Measurements from ENCODE around the gene CCNF.
"Not testable (repeated sequence)": the region's sequence is repeated elsewhere in the genome, so short reads cannot be mapped to it uniquely, and the experiment has no call there.

The CCNF gene

GRCh38 chr16:2429034-2429770 lies at the start of gene CCNF:
CCNF (plus strand) TSS chr16:2429447; CDS start chr16:2429482, 35 bp downstream.
- DNase-seq = peak; percentile 99

DNA sequence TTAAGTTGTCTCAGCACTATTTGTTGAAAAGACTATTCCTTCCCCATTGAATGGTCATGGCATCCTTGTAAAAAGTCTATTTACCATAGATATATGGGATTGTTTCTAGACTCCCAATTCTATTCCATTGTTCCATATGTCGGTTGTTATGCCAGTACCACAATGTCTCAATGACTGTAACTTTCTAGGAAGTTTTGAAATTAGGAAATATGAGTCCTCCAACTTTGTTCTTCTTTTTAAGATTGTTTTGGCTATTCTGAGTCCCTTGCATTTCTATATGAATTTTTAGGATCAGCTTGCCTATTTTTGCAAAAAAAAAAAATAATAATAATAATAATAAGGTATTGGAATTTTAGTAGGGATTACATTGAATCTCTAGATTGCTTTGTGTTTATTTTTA lies 45.7 kb upstream of the CCNF start:
- no peak for DNase-seq

DNA sequence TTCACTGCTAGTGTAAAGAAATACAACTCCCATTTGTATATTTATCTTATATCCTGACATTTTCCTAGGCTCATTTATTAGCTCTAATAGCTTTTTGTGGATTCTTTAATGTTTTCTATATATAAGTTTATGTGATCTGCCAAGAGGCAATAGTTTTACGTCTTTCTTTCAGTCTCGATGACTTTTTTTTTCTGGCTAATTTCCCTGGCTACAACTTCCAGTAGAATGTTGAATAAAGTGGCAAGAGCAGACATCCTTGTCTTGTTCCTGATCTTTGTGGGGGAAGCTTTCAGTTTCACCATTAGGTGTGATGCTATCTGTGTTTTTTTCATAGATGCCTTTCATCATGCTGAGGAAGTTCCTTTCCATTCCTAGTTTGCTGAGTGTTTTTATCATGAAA lies 44.8 kb upstream of the CCNF start:
- no peak for DNase-seq

DNA sequence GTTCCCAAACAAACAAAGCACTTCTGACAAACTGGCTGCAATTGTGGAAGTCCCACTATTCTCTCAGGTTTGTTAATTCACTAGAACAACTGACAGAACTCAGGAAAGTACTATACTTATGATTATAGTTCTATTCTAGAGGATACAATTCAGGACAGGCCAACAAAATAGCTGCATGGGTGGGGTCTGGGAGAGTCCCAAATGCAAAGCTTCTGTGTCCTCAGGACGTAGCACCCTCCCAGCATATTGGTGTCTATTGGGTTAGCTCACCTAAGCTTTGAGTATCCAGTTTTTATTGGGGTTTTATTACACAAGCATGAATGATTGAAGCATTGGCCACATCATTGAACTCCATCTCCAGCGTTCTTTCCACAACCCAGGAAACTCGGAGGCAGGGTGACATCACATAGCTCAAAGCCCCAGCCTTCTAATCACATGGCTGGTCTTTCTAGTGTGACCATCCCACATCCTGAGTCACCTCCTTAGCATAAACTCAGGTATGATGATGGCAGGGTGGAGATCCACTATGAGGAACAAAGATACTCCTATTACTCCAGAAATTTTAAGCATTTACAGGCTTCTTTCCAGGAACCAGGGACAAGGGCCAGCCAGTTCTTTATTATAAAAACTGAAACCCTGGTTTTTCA lies 43.9 kb upstream of the CCNF start:
- no peak for DNase-seq

DNA sequence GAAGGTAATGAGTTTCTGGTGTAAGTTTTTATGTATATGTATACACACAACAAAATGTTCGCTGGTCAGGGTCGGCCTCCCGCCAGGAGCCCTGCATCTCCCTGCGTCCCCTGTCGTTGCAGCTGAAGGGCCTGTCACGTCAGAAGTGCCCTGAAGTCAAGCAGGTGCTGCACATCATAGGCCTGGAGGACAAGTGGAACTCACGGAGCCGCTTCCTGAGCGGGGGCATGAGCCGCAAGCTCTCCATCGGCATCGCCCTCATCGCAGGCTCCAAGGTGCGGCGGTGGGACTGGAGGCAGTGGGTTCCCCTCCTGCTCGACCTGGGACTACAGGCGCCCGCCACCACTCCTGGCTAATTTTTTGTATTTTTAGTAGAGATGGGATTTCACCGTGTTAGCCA lies 43.3 kb upstream of the CCNF start:
- not testable (repeated sequence) for DNase-seq

DNA sequence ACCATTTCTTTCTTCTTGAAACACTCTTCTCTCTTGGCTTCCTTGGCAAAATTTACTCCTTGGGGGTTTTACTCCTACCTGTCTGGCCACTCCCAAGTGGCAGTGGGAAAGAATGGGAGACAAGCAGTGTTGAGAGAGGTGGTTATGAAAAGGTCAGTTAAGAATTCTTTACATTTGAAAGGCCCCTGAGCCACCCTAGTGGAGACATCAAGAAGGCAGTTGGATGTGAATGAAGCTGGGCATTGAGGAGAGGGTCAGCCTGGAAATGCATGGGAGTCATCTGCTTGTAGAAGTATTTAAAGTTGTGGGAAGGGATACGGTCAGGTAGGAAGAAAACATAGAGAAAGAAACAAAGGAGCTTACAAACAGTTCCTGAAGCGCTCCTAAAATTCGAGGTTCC lies 42.3 kb upstream of the CCNF start:
- DNase-seq = no peak

GRCh38 chr16:2388139-2388874 lies 40.9 kb upstream of the CCNF start:
- DNase-seq = no peak

GRCh38 chr16:2388875-2389433 lies 40.3 kb upstream of the CCNF start:
- DNase-seq = peak; percentile 66

GRCh38 chr16:2392025-2392424 lies 37.2 kb upstream of the CCNF start:
- no peak for DNase-seq

DNA sequence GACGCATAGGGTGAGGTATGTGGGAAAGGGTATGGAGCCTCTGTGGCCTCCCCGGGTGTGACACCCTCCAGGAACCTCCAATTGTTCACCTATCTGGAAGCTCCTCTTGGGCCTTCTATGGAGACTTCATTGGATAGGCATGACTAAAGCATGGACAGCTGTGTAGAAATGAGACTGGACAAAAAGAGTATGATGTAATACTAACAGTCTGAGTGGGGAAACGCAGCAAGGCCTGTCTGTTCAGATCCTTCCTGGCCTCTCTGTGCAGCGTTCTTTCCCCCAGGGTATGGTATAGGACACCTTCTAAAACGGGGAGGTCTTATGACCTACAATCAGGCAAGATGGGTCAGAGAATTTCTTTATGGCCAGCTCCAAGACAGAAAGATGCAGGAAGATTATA lies 30.7 kb upstream of the CCNF start:
- no peak for DNase-seq

DNA sequence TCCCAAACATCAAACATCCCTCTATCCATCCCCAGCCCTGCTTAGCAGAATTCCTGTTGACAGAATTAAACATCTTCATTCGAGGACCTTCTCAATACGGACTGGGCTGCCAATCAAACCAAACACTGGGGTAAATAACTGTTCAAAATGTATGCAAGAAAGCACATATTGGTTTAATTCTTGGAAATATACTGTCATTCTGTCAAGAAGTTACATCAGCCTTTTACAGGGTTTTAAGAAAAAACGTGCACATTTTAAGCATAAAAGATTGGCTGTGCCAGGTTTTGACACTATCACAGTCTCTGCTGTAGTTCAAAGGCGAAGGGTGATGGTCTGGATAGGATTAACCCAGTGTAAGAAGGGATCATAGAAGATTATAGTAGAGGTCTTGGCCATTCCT lies 25.1 kb upstream of the CCNF start:
- DNase-seq = no peak

DNA sequence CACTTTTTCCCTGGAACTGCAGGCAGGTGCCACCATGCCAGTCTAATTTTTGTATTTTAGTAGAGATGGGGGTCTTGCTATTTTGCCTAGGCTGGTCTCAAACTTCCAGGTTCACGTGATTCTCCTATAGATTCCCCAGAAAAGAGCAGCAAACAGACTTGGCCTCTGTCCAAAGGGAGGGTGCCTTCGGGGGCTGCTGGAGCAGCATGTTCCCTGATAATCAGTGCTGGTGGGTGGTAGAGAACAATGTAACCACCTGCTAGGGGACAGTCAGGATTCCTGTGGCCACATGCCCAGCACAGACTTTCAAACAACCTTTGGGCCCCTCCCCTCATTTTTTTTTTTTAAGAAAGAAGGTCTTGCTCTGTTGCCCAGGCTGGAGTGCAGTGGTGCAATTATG lies 14.2 kb upstream of the CCNF start:
- no peak for DNase-seq

DNA sequence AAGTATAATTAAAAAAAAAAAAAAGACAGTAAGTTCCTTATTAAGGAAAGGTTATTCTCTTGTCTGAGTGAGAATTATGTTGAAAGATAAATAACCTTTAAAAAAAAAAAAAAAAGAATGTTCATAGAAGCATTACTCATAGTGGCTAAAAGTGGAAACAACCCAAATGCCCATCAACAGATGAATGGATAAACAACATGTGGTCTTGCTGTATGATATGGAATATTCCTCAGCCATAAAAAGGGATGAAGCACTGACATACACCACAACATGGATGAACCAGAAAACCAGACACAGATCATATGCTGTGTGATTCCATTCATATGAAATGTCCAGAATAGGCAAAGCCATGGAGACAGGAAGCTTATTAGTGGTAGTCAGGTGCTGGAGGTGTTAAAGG lies 9.2 kb upstream of the CCNF start:
- no peak for DNase-seq

- no peak for DNase-seq
Observed at GRCh38 chr16:2422123-2422867, 7.0 kb upstream of the CCNF start.

DNA sequence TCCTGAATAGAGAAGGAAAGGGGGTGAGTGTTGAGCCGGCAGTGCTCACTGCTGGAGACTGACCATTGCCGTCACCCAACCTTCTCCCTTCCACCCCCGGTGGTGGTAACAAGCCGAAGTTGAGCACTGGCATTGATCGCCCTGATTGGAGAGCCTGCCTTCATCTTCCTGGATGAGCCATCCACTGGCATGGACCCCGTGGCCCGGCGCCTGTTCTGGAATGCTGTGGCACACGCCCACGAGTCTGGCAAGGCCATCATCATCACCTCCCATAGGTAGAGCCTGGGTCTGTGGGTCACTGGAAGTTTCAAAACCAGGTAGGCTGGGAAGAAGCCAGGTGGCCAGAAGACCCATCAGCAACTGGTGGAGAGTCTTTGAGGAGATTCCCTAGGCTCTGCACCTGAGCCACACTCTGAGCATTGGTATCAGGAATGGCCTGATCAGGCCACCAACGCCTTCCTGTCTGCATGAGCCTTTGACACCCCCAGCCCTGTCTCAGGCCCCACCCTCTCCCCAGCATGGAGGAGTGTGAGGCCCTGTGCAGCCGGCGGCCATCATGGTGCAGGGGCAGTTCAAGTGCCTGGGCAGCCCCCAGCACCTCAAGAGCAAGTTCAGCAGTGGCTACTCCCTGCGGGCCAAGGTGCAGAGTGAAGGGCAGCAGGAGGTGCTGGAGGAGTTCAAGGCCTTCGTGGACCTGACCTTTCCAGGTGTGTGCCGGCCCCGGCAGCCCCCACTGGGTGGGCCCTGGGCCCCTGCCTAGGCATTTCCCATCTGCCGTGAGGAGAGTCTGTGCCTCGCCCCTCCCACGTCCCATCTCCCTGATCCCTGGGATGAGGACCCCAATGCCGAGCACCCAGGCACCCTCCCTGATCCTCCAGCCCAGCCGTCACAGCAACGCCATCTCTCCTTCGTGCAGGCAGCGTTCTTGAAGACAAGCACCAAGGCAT lies 4.9 kb upstream of the CCNF start:
- DNase-seq = no peak

- no peak for DNase-seq
Observed at GRCh38 chr16:2425008-2425518, 4.2 kb upstream of the CCNF start.

DNA sequence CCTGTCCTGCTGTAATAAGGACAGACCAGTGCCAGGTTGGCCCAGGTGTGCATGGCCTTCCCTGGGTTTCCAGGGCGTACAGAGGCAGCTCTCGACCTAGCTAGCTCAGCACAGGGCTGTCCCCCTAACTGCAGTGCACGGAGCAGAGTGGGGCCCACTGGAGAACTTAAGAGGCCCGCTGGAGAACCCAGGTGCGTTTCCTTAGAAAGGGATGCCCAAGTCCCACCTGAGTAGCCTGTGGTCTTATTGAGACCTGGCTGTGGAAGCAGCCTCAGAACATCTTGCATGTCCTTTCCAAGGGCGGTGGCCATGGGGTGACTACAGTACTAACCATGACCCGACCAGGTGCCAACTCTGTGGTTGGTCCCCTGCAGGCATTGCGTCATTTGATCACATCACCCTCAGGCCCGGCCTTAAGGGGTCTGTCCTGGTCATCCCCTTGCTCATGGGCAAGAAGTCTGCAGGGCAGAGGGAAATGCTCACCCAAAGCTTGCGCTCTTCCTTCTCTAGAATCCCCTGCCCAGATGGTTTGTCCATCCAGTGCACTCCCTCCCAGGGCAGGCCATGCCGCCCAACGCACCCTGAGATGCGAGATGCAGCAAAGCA lies 3.3 kb upstream of the CCNF start:
- DNase-seq = no peak

- peak; percentile 39 for DNase-seq
Observed at GRCh38 chr16:2426941-2427361, 2.3 kb upstream of the CCNF start.

DNA sequence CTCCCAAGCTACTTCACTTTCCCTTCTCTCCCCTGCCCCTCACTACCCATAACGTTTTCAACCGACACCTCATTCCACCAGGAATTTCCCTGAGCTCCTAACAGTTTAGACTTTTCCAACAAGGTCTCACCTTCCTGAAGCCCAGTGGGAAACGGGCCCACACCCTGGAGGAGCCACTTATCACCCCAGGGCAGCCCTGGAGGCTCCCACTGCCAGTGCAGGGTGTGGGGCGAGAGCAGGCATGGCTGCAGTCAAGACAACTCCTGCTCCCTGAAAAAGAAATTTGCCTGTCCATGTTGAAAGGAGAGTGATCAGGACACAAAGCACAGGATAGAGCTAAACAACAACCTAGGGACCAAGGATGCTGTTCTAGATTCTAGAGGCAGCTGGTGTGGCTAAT lies 1.7 kb upstream of the CCNF start:
- DNase-seq = no peak

GRCh38 chr16:2428051-2428783 lies 1.0 kb upstream of the CCNF start:
- DNase-seq = peak; percentile 74

GRCh38 chr16:2428784-2429033 lies 538 bp upstream of the CCNF start:
- no peak for DNase-seq
